ENCODE results near the gene DEFB129.

DEFB129 gene

GRCh38 chr20:278607-279571, 51.8 kb downstream of the DEFB129 start:
- DNase-seq (ENCODE audit: low read depth), result no peak
- H3K4me3 ChIP-seq (ENCODE audit: low read depth, low read length), result no peak overlapping the region
